Activated CD8-positive, alpha-beta T cell treated with anti-CD3 and anti-CD28 coated beads, Interleukin-2, amount 10 ng/mL, durations not matched to agents 7 days and 5 days (primary cell): ENCODE data around the gene CD34. TPM values are rescaled to one million over a fixed set of nuclear protein-coding genes. Genes with fewer than 3 reads are reported as not detected.

Source experiments
- ATAC-seq: fragments of 150-1000 bp; cut with Tn5 transposase; one replicate; pipeline ENCODE4 v1.10.0; 2021; ENCODE audit warnings: moderate library complexity
- CTCF ChIA-PET: fragments of 350-600 bp; sonication (Branson Sonifier 250); formaldehyde crosslinking; loops from one replicate; lab custom pipeline; 2021; ENCODE audit warnings: antibody characterized with exemption; lab: Charles Lee
- POLR2A ChIA-PET: fragments of 350-600 bp; sonication (Branson Sonifier 250); formaldehyde crosslinking; loops from one replicate; lab custom pipeline; 2021; ENCODE audit warnings: antibody characterized with exemption; lab: Charles Lee
- DNase-seq: peaks from one replicate; pipeline ENCODE4 v3.0.0-alpha.2; 2020
- H3K27ac Mint-ChIP-seq: one replicate; pipeline ENCODE4 v1.8.0; 2021; ENCODE audit warnings: mild to moderate bottlenecking, mixed read lengths
- H3K27me3 Mint-ChIP-seq: one replicate; pipeline ENCODE4 v1.8.0; 2021; ENCODE audit warnings: low read depth, mixed read lengths
- H3K36me3 Mint-ChIP-seq: one replicate; pipeline ENCODE4 v1.8.0; 2021; ENCODE audit warnings: low read depth, mixed read lengths
- H3K4me1 Mint-ChIP-seq: one replicate; pipeline ENCODE4 v1.8.0; 2021; ENCODE audit warnings: low read depth, mixed read lengths
- H3K4me3 Mint-ChIP-seq: one replicate; pipeline ENCODE4 v1.8.0; 2021; ENCODE audit warnings: mild to moderate bottlenecking, mixed read lengths
- H3K9me3 Mint-ChIP-seq: one replicate; pipeline ENCODE4 v1.8.0; 2022; ENCODE audit warnings: mixed read lengths; ENCODE audit not compliant: insufficient read depth
- total RNA-seq, 2 experiments: library from RNA; stranded (reverse); gene quantifications; one replicate each; pipeline ENCODE4 v1.2.3, GENCODE V29; 2021

The CD34 gene
- total RNA-seq, 2 experiments from 2014 or later: not detected

GRCh38 chr1:207862241-207862787 is 48.6 kb downstream of the CD34 start:
- peaks cover 53% of the 10 kb centered on the region for H3K36me3 Mint-ChIP-seq
- ChIA-PET POLR2A (interaction anchor here (0.7 to 1.4 kb wide), 9 partner anchors 9 to 64 kb away, joined by 3 to 6 read pairs (median 4); no protein-coding TSS in a partner anchor), CTCF (interaction anchor here (0.7 to 20.0 kb wide), 10 partner anchors 9 to 120 kb away, joined by 3 to 656 read pairs (median 6); no protein-coding TSS in a partner anchor)
- H3K4me1 Mint-ChIP-seq: peaks cover 60% of the 10 kb centered on the region
- DNase-seq (no peak), ATAC-seq (no peak)
- H3K27ac Mint-ChIP-seq: peak overlapping the region; percentile 94
- peak overlapping the region; percentile 48 for H3K4me3 Mint-ChIP-seq
- no peaks in the 10 kb centered on the region for H3K27me3 Mint-ChIP-seq
- H3K9me3 Mint-ChIP-seq: no peaks in the 10 kb centered on the region

- peak; percentile 74 for DNase-seq
- Mint-ChIP-seq H3K4me3 (peak overlapping the region; percentile 48), H3K36me3 (peaks cover 51% of the 10 kb centered on the region), H3K27ac (peak overlapping the region; percentile 94), H3K27me3 (no peaks in the 10 kb centered on the region), H3K9me3 (no peaks in the 10 kb centered on the region), H3K4me1 (peaks cover 57% of the 10 kb centered on the region)
- peak; percentile 75 for ATAC-seq
- POLR2A ChIA-PET: interaction anchor here (0.7 to 1.4 kb wide), 9 partner anchors 10 to 63 kb away, joined by 3 to 6 read pairs (median 4); no protein-coding TSS in a partner anchor
- CTCF ChIA-PET: interaction anchor here (0.7 to 20.0 kb wide), 10 partner anchors 9 to 120 kb away, joined by 3 to 656 read pairs (median 6); no protein-coding TSS in a partner anchor
Measured at GRCh38 chr1:207861442-207862177, 49.3 kb downstream of the CD34 start.

- ATAC-seq: no peak
- H3K9me3 Mint-ChIP-seq: no peaks in the 10 kb centered on the region
- no peaks in the 10 kb centered on the region for H3K27me3 Mint-ChIP-seq
- H3K4me1 Mint-ChIP-seq: peaks cover 57% of the 10 kb centered on the region
- H3K36me3 Mint-ChIP-seq: peaks cover 47% of the 10 kb centered on the region
- DNase-seq: no peak
- ChIA-PET CTCF (interaction anchor here (5.8 to 20.0 kb wide), 3 partner anchors 11 to 30 kb away, joined by 48 to 656 read pairs (median 386); no protein-coding TSS in a partner anchor), POLR2A (interaction anchor here (1.0 kb wide), 1 partner anchor 102 kb away, joined by 3 read pairs; no protein-coding TSS in a partner anchor)
- H3K27ac Mint-ChIP-seq: no peak overlapping the region
- H3K4me3 Mint-ChIP-seq: no peak overlapping the region
Measured at GRCh38 chr1:207860531-207860930, 50.4 kb downstream of the CD34 start.

- Mint-ChIP-seq H3K4me1 (peaks cover 46% of the 10 kb centered on the region), H3K9me3 (no peaks in the 10 kb centered on the region), H3K27me3 (no peaks in the 10 kb centered on the region), H3K36me3 (peaks cover 41% of the 10 kb centered on the region), H3K27ac (no peak overlapping the region), H3K4me3 (no peak overlapping the region)
- no peak for ATAC-seq
- POLR2A ChIA-PET: no interaction called here
- DNase-seq: no peak
- CTCF ChIA-PET: interaction anchor here (1.7 to 20.0 kb wide), 3 partner anchors 13 to 28 kb away, joined by 4 to 656 read pairs (median 48); no protein-coding TSS in a partner anchor
Measured at GRCh38 chr1:207858806-207859205, 52.1 kb downstream of the CD34 start.

- H3K4me1 Mint-ChIP-seq: peaks cover 47% of the 10 kb centered on the region
- H3K4me3 Mint-ChIP-seq: no peak overlapping the region
- POLR2A ChIA-PET: no interaction called here
- no peaks in the 10 kb centered on the region for H3K9me3 Mint-ChIP-seq
- no peaks in the 10 kb centered on the region for H3K27me3 Mint-ChIP-seq
- CTCF ChIA-PET: interaction anchor here (1.7 to 20.0 kb wide), 3 partner anchors 13 to 27 kb away, joined by 4 to 656 read pairs (median 48); no protein-coding TSS in a partner anchor
- DNase-seq (no peak), ATAC-seq (no peak)
- no peak overlapping the region for H3K27ac Mint-ChIP-seq
- peaks cover 38% of the 10 kb centered on the region for H3K36me3 Mint-ChIP-seq
Measured at GRCh38 chr1:207858281-207858680, 52.6 kb downstream of the CD34 start.

- peaks cover 46% of the 10 kb centered on the region for H3K4me1 Mint-ChIP-seq
- no peak overlapping the region for H3K4me3 Mint-ChIP-seq
- ChIA-PET CTCF (interaction anchor here (1.0 to 5.8 kb wide), 5 partner anchors 11 to 60 kb away, joined by 4 to 48 read pairs (median 8); no protein-coding TSS in a partner anchor), POLR2A (no interaction called here)
- peaks cover 34% of the 10 kb centered on the region for H3K36me3 Mint-ChIP-seq
- H3K27me3 Mint-ChIP-seq: no peaks in the 10 kb centered on the region
- H3K9me3 Mint-ChIP-seq: no peaks in the 10 kb centered on the region
- H3K27ac Mint-ChIP-seq: no peak overlapping the region
- ATAC-seq: no peak
- no peak for DNase-seq
Measured at GRCh38 chr1:207857447-207857846, 53.5 kb downstream of the CD34 start.

- Mint-ChIP-seq H3K4me1 (peaks cover 40% of the 10 kb centered on the region), H3K36me3 (peaks cover 29% of the 10 kb centered on the region), H3K9me3 (no peaks in the 10 kb centered on the region), H3K4me3 (no peak overlapping the region), H3K27me3 (no peaks in the 10 kb centered on the region), H3K27ac (no peak overlapping the region)
- ChIA-PET CTCF (interaction anchor here (1.0 to 1.9 kb wide), 4 partner anchors 12 to 59 kb away, joined by 4 to 8 read pairs (median 6); no protein-coding TSS in a partner anchor), POLR2A (interaction anchor here (1.1 to 1.4 kb wide), 2 partner anchors 11 to 26 kb away, joined by 3 to 4 read pairs; no protein-coding TSS in a partner anchor)
- DNase-seq (no peak), ATAC-seq (peak; percentile 25)
Measured at GRCh38 chr1:207856276-207857023, 54.5 kb downstream of the CD34 start.

GRCh38 chr1:207854001-207854400 is 56.9 kb downstream of the CD34 start:
- POLR2A ChIA-PET: interaction anchor here (1.2 kb wide), 1 partner anchor 9 kb away, joined by 3 read pairs; no protein-coding TSS in a partner anchor

GRCh38 chr1:207853372-207853757 is 57.6 kb downstream of the CD34 start:
- ATAC-seq: no peak
- DNase-seq: no peak
- ChIA-PET POLR2A (interaction anchor here (0.9 to 1.2 kb wide), 2 partner anchors 10 to 11 kb away, joined by 3 to 4 read pairs; no protein-coding TSS in a partner anchor), CTCF (interaction anchor here (0.7 to 2.1 kb wide), 3 partner anchors 8 to 154 kb away, joined by 3 to 15 read pairs (median 6); no protein-coding TSS in a partner anchor)
- Mint-ChIP-seq H3K27ac (no peak overlapping the region), H3K36me3 (peaks cover 45% of the 10 kb centered on the region), H3K4me1 (peaks cover 58% of the 10 kb centered on the region), H3K4me3 (no peak overlapping the region), H3K9me3 (no peaks in the 10 kb centered on the region), H3K27me3 (no peaks in the 10 kb centered on the region)

More at GRCh38 chr1:207854001-207854400, 56.9 kb downstream of the CD34 start:
- H3K4me1 Mint-ChIP-seq: peaks cover 53% of the 10 kb centered on the region
- no peak overlapping the region for H3K27ac Mint-ChIP-seq
- CTCF ChIA-PET: no interaction called here
- H3K36me3 Mint-ChIP-seq: peaks cover 45% of the 10 kb centered on the region
- no peak overlapping the region for H3K4me3 Mint-ChIP-seq
- H3K9me3 Mint-ChIP-seq: no peaks in the 10 kb centered on the region
- H3K27me3 Mint-ChIP-seq: no peaks in the 10 kb centered on the region
- ATAC-seq: no peak
- no peak for DNase-seq

GRCh38 chr1:207852576-207853371 is 58.2 kb downstream of the CD34 start:
- DNase-seq: no peak
- H3K36me3 Mint-ChIP-seq: peaks cover 50% of the 10 kb centered on the region
- ChIA-PET POLR2A (interaction anchor here (0.9 to 1.2 kb wide), 2 partner anchors 10 kb away, joined by 3 to 4 read pairs; no protein-coding TSS in a partner anchor), CTCF (interaction anchor here (0.7 to 2.1 kb wide), 5 partner anchors 9 to 154 kb away, joined by 3 to 15 read pairs (median 3); no protein-coding TSS in a partner anchor)
- H3K4me1 Mint-ChIP-seq: peaks cover 64% of the 10 kb centered on the region
- H3K9me3 Mint-ChIP-seq: no peaks in the 10 kb centered on the region
- ATAC-seq: no peak
- no peak overlapping the region for H3K4me3 Mint-ChIP-seq
- no peaks in the 10 kb centered on the region for H3K27me3 Mint-ChIP-seq
- no peak overlapping the region for H3K27ac Mint-ChIP-seq
